Activated CD4-positive, alpha-beta T cell treated with anti-CD3 and anti-CD28 coated beads, Interleukin-2, amount 50 U/mL, for 24 hours (primary cell): ENCODE measurements around the gene ARHGEF19.
"Not testable (repeated sequence)": the region's sequence is repeated elsewhere in the genome, so short reads cannot be mapped to it uniquely, and the experiment has no call there.

Experiments used
- DNase-seq, 2 donors: peaks; one replicate each; pipeline ENCODE4 v3.0.0-alpha.2; 2020; ENCODE audit warnings: low read depth in 1 of 2, low spot score in 1 of 2

ARHGEF19 gene

DNA sequence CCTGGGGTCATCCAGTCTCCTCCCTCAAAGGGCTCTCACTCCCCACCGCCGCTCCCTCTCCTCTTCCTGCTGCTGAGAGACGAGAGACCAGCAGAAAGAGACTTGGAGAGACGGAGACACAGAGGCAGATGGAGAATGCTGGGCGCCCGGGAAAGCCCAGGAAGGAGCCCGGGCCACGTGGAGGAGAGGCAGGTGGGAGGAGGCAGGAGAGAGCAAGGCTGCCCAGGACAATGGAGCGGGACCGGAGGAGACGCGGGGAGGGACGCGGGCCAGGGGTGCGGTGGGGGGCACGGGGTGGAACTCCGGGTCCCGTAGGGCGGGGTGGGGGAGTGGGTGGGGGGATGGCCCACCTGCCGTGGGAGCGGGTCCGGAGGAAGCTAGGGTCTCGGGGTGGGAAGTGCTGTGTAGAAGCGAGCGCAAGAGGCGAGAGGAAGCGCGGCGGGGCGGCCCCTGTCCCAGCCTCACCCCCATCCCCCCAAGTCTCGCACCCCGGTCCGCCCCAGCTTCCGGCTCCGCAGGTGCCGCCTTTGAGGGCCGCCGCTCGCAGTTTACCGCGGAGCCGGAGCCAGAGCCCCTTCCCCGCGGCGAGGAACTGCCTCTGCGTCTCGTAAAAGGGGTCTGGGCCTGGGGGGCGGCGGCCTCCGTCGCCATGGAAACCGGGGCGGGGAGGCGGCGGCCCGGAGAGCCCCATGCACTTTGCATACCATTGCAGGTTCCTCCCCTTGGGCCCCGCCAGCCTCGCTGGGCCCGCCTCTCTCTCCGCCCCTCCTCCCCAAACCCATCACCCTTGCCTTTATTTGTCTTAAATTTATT is 44.9 kb downstream of the ARHGEF19 start:
- peak; percentile 30 to 36 for DNase-seq

DNA sequence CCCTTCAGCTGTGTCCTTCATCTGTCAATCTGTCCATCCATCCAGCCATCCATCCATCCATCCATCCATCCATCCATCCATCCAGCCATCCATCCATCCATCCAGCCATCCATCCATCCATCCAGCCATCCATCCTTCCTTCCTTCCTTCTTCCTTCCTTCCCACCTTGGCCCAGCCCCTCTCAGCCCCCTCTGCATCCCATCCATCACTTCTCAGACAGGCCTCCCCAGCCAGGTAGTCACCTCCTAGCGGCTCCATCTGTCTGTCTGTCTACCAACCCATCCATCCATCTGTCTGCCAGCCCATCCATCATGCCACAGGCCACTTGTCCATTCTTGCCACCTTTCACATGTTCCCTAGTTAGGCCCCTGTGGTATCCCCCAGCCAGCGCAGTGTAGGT is 46.3 kb downstream of the ARHGEF19 start:
- no peak for DNase-seq

DNA sequence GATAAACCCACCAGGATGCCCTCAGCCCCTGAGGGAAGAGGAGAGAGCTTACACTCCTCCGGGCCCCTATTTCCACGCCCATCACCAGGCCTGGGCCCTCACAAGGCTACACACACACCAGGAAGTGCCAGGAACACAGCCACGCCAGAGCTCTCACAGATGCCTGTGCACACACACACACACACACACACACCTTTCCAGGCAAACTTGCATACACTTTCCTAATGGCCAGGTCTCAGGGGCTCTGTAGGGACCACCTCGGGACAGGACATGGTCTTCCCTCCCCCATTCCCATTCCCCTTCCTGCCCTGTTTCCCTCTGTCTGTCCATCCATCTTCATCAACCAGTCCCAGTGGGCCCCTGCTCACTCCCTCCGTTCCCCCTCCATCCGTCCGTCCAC is 46.9 kb downstream of the ARHGEF19 start:
- DNase-seq = no peak

DNA sequence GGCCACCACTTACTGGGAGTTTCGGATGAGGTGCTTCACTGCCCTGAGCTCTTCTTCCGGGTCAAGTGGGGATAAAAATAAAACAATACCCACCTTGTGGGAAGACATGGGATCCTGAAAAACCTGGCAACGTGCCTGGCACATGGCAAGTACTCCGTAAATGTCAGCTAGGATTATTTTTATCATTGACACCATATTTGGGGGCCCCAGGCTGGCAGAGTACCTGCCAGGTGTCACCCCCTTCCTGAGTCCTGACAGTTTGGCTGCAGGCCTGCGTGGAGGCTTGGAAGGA is 47.4 kb downstream of the ARHGEF19 start:
- no peak for DNase-seq

DNA sequence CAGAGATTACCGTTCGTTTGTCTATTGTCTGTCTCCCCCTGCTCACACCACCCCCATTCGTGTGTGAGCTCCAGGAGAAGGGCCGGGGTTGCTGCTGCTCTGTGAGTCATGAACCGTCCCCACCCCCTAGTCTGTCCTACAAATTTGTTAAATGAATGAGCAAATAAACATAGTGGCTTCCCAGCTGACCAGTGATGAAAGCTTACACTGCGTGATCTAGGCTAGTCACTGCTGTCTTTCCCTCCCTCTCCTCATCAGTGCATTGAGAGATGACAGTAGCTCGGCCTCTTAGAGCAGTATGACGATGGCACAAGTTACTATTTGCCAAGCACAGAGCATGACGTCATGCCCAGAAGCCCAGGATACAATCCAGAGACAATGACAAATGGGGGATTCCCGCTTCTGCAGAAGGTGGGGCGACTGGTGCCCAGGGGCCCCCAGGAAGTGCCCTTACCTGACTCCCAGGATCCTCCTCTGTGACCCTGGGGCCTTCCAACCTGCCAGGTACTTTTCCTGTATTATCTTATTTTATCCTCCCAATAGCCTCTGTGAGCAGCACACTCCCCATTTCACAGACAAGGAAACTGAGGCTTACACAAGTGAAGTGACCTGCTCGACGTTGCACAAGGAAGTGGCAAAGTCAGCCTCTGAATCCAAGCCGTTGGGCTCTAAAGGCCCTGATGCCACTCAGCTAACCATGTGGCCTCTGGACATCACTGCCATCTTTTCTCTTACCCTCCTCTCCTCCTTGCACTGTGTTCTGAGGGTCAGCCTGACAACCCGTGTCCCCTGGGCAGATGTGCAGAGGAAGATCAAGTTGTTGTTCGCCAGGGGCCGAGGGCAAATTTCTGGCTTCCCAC is 48.0 kb downstream of the ARHGEF19 start:
- DNase-seq = no peak

DNA sequence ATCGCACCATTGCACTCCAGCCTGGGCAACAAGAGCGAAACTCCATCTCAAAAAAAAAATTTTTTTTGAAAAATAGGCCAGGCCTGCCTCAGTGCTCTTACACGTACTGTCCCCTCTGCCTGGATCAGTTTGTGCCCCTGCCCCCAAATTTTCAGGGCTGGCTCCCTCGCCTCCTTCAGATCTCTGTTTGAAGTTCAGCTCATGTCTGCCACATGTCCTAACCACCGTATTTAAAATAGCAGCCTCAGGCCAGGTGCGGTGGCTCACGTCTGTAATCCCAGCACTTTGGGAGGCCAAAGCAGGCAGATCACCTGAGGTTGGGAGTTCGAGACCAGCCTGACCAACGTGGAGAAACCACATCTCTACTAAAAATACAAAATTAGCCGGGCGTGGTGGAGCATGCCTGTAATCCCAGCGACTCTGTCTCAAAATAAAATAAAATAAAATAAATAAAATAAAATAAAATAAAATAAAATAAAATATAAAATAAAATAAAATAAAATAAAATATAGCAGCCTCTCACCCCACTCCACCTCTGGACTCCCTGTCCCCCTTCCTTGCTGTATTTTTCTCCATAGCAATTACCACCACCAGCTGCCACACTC is 48.7 kb downstream of the ARHGEF19 start:
- DNase-seq = not testable (repeated sequence)

DNA sequence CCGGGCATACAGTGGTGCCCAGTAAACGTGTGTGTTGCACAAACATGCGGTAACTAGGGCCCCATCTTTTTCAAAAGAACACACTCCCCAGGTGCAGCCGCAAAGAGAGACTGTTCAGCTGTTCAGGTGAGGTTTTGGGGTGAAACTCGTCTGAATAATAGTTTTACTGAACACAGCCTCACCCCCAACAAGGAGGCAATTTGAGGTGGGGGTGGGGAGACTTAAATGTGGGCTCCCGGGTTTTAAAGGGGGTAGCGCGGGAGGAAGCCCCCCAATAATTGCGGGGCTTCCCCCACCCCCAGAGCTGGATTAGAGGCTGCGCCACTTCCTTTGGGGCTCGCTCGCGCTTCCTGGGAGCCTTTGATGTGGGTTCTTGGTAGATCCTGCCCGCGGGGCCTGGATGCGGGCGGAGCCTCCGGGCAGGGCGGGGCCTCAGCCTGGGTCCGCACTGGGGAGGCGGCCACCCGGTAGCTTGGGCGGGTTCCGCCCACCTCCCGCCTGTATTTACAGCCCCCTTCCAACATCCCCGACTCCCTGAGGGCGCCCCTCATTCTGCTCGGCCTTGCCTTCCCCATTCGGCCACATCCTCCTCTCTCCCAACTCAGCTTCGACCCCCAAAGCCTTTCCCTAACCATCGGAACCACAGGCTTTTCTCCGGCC is 50.2 kb downstream of the ARHGEF19 start:
- peak; percentile 25 to 42 for DNase-seq

DNA sequence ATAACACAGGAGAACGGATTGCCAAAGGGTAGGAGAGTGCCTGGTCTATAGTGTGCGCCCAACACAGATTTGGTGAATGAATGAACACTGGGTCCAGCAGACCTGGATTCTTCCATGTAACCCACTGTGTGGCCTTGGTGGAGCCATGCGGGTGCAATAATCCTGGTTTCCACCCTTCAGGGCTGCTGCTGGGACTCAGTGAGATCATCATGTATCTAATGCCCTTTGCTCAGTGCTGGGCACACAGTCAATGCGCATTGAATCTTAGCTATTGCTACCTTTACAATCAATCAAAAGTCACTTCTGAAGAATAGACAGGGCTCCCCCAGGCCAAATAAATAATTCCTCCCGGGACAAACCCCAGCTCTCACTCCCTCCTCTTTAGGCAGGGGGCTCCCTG is 50.7 kb downstream of the ARHGEF19 start:
- DNase-seq = no peak

DNA sequence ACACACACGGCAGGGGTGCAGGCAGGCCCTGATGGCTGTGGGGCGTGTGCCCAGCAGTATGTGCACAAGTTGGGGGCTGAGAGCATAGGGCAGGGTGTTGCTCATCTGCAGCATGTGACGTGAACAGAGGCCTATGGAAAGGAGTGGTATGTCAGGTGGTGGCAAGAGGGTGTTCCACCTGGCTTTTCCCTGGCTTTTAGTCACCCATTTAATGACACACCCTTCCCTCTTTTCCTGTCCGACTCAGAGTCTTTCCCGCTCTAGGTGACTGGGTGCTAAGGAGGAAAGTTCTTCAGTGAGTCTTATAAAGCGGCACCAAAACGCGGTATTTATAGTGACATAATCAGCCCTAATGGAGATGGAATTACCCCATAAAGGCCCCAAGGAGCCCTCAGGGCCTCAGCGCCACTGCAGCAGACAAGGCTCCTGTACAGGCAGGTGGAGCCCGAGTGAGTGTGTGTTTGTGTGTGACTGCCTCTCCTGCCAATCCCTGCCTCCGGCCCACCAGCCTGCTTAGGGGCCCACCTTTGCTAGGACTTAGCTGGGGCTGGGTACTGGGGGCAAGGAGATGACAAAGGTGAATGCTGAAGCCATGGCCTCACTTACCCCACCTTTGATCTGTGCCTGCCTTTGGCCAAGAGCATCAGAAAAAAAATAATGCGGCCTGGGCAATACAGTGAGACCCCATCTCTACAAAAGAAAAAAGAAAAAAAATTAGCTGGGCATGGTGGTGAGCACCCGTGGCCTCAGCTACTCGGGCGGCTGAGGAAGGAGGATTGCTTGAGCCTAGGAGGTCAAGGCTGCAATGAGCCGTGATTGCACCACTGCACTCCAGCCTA is 53.2 kb downstream of the ARHGEF19 start:
- DNase-seq = no peak

DNA sequence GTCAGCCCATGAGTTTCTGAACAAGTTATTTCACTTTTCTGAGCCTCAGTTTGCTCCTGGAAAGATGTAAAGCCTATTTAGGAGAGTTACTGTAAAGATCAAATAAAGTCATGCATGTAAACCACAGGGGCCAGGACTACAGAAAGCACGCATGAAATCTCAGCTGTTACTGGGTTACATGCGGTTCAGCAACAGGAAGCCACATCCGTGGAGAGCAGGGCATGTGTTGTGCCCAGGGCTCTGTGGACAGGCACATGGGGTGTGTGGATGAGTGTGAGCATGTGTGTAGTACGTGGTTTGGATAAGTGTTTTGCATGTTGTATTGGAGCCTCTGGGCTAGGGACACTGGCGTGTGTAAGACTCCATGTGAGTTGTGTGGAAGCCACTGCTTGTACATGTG is 54.4 kb downstream of the ARHGEF19 start:
- DNase-seq = no peak

DNA sequence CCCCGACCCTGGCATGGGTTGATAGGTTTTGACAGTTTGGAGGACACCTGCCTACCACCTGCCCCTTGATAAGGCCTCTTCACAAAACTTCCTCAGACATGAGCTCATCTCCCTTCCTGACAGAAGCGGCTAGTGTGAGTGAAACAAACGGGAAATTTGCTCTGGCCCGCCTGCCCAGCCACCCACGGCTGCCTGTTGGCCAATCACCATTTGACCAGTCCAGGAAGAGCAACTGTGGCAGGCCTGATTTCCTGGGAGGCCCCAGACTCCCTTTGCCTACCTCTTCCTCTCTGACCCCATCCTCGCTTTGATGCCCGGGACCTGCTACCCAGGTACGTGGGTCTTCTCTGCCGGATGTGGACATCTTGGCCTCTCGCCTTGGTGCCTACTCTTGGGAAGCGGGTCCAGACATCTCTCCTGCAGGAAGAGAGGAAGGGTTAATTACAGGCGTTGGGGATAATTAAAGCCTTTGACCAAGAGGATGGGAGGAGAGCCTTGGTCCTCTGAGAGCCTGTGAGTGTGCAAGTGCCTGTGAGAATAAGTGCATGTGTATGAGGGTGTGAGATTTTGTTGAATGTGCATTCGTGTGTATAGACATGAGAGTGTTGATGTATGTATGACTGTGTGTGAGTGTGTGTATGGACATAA is 55.5 kb downstream of the ARHGEF19 start:
- DNase-seq = no peak

DNA sequence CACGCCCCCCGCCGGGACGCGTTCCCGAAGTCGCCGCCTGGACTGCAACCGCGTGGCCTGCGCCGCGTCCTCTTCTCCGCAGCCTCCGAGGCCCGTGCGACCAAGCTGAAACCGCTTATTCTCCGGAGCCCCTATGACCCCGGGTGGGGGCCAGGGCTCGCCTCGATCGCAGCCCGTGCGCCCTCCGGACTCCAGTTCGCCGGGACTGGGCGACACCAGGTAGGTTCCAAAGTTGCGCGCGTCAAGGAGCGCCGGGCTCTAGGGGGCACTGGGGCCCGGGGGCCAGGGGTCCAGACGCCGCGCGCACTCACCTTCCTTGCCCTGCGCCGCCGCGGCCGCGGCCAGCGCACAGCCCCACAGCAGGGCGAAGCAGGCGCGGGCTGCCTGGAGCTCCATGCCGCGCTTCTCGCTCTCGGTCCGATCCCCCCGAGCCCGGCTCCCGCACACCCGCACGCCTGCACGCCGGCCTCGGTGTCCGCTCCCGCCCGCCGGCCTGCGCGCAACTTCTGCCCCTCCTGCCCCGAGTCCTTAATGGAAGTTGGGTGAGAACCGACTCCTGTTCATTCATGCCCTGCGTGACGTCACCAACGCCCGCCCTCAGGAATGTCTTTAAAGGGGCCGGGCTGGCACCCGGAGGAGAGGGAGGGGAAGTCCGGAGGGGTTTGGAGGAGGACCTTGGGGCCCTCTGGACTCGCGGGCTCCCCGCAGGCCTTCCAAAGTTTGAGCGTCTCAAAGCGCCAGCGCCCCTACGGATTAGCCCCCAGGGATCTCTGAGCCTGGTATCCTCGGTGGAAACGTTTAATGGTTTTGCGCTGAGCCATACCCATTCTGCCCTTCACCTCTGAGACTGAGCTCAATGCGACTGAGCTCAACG is 56.7 kb downstream of the ARHGEF19 start, which contains the start of gene EPHA2:
TSS of gene EPHA2 (minus strand) at position 533 of the 874 bp plus-strand sequence. CDS start at position 396, 137 bp downstream.
- DNase-seq = no peak

DNA sequence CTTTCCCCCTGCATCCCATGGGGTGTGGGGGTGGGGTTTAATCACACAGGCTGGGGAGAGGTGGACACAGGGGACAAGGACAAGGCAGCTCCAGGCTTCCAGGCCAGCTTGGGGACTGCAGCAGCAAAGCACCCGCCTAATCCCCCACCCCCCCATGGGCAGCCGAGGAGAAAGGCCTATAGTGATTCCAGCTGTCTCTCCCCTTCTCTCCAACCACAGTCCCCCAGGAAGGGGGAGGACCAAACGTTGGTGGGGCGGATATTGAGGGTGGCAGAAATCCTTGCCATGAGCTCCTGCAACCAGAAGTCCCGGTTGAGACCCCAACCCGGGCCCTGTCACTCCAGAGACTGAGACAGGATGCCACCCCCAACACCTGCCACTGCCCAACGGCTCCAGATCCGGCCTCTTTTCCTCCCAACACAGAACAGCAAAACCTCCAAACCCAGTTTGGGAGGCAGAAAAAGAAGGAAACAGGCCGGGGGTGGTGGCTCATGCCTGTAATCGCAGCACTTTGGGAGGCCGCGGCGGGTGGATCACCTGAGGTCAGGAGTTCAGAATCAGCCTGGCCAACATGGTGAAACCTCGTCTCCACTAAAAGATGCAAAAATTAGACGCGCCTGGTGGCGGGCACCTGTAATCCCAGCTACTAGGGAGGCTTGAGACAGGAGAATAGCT is 58.3 kb downstream of the ARHGEF19 start:
- no peak for DNase-seq

DNA sequence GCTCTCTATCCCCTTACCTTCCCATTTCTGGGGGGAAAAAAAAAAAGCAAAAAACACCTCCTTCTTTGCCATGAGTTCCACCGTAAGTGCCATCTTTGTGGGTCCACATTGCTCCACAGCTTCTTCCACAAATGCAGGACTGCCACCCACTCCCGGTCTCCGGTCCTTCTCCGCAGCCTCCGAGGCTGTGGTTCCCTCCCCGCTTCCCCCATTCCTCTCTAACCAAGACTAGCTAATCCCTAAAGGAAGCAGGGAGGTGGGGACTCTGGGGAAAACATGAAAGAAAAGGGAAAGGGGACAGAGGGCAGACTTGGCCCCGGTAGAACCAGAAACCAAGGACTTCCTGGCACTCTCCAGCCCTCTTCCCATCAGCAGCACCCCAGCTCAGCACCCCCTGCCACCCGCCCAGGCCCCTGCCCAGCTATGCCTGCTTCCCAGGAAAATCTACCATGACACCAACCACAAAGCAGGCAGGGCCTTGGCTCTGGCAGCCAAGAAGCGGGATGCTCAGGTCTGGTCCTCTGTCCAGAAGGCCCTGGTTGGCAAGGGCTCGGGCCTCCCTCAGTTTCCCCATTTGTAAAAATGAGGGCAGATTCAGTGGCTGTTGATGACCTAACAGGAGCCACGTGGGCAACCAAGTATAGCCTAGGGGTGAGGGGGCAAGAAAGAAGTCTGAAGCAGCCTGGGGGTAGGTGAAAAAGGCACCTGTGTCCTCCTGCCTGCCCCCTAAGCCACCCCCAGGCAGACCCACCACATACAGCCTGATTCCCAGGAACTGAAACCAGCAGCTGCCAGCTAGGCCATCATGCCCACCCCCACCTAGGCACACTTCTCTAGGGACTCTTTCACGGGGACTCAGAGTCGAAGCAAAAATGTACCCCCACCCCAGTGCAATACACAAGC is 59.1 kb downstream of the ARHGEF19 start:
- DNase-seq = no peak

DNA sequence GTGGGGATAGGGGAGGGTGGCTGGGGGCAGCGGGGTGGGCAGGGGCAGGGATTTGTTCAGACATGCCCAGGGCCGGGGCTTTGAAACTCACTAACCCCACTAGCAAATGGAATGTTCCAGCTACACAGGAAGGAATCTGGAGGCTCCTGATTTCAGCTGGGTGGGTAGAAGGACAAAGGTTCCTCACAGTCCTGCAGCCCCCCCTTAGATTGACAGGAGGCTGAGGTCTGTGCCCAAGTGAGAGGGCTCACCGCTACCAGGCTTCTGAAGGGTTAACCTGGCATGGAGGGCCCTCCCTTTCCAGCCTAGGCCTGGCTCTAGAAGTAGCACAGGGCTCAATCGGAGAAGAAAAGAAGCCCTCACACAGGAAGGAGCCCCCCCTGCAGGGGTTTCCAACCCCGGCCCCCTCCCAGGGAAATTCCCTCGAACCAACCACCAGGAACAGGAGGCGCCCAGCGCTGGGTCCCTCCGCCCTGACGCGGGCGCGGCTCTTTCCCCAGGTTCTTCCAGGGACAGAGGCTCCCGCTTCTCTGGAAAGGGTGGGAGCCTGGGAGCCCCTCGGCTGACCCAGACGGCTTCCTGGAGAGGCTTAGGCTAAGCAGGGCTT is 59.9 kb downstream of the ARHGEF19 start:
- DNase-seq = no peak

DNA sequence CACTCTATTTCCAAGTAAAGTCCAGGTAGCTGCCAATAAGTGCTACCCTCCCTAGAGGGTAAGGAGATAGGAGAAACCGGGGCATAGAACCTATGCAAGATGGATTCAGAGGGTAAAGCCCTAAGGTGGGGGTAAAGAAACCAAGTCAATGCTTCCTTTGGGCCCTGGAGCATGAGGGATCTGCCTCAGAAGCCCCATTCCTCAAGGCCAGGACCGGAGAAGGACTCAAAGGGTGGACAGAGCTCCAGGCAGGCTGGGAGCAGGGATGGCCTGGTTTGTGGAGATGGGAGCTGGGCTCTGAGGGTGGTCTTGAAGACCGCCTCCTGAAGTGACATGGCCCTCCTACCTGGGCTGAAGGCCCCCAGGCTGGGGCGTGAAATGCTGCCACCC is 60.5 kb downstream of the ARHGEF19 start:
- no peak for DNase-seq
